Activated T-helper 1 cell treated with Interleukin-2 at 50 U/mL for 16 hours (primary cell): ENCODE data around the gene SLC25A33.
"Not testable (repeated sequence)": the region's sequence is repeated elsewhere in the genome, so short reads cannot be mapped to it uniquely, and the experiment has no call there.

ENCODE experiments used
- DNase-seq: peaks from one replicate; pipeline ENCODE4 v3.0.0-alpha.2; 2020; ENCODE audit warnings: low read depth

The SLC25A33 gene, protein sequence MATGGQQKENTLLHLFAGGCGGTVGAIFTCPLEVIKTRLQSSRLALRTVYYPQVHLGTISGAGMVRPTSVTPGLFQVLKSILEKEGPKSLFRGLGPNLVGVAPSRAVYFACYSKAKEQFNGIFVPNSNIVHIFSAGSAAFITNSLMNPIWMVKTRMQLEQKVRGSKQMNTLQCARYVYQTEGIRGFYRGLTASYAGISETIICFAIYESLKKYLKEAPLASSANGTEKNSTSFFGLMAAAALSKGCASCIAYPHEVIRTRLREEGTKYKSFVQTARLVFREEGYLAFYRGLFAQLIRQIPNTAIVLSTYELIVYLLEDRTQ

DNA sequence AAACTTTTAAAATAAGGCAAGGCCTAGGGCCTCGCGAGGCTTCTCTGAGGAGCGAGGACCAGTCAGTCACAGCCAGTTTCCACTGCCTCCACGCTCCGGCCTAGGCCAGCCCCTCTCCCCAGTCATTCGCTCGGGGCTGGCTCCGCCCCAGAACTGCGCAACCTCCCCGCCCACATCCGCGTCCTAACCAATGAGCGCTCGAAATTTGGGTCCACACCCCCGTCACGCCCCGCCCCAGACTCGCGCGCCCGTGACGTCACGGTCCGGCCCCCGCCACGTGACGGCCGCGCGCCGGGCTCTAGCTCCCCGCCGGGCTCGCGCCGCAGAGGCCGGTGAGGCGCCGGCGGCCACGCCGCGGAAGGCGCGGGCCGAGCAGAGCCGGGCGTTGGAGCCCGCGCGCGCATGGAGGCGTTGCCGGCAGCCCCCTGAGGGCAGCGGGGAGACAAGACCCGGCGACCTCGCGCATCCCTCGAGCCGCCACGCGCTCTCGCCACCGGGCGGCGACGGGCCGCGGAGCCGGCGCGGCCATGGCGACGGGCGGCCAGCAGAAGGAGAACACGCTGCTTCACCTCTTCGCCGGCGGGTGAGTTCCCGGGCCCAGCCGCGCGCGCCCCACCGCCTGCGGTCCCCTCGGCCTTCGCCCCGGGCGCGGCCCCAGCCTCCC lies at the start of gene SLC25A33:
Gene SLC25A33 (plus strand): TSS at position 301 of the 664 bp plus-strand sequence. CDS start 227 bp downstream, at position 528.
- DNase-seq, result peak; percentile 92

DNA sequence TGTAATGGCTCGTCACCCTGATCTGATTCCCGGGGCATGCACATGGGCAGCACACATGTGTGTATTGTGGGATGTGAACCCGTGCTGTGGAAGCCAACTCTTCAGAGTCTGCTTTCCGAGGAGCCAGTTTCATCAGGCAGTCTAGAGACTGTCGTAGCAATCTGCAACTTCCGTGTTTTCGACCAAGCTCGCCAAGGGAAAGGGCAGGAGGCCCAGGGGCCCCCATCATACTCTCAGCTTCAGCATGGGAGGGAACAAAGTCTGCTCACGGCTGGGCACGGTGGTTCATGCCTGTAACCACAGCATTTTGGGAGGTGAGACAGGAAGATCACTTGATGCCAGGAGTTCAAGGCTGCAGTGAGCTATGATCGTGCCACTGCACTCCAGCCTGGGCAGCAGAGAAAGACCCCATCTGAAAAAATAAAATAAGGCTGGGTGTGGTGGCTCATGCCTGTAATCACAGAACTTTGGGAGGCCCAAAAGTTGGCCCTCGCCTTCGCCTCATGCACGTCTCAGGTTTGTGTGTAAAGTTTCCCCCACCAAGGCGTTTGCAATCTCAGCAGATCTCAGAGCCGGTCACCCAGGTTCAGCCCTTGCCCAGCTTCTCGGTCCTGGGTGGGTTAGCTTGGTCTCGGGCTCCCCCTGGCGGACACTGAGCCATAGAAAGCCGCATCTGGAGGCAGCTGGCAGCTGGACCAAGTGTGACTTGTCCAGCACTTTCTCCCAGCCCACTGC lies 48.5 kb upstream of the SLC25A33 start:
- DNase-seq, result peak; percentile 66

DNA sequence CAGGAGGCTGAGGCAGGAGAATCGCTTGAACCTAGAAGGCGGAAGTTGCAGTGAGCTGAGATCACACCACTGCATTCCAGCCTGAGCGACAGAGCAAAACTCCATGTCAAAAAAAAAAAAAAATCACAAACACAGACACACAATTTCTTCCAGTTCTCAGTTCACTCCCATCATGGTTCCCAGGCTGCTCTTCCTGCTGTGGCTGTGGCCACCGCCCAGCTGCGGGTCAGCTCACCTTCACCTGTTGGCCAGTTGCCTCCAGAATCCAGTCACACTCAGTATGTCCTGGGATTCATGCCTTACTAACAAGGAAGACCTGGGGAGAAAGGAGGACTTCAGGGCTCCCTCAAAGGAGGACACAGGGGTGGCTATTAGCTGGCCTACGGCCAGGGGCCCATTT lies 45.9 kb upstream of the SLC25A33 start:
- no peak for DNase-seq

DNA sequence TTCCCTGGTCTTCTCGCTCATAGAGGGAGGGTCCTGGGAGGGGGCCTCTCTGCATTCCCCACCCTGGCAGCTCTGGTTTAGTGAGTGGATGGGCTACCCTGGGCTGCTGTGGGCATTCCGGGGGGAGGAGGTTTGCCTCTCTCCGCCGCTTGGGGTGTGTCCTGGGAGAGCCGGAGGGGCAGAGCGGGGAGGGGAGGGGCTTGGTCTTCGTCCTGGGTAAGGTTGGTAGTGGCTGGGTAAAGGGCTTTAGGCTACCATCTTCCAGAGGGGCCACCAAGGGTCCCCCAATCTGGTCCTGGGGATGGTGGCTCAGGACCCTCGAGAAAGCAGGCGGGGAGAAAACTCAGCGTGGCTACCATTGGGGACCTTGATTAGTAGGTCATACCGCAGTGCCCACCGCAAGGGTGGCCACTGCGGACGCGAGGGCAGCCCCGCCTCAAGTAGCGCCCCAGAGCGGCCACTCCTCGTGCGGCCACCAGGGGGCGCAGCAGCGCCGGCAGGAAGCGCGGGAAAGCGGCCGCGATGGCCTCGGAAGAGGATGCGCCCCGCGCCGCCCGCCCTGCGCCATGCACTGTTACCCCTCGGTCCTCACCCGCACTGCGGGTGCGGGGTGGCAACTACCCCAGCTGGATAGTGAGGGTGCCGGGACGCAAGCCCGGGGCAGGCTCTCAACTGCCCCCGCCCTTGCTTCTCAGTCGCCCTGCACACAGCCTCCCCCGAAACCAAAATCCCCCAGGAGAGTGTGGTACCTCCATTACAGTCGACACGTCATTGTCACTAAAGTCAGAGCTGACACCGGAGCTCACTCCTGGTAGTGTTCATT lies 44.1 kb upstream of the SLC25A33 start:
- DNase-seq, result peak; percentile 51

DNA sequence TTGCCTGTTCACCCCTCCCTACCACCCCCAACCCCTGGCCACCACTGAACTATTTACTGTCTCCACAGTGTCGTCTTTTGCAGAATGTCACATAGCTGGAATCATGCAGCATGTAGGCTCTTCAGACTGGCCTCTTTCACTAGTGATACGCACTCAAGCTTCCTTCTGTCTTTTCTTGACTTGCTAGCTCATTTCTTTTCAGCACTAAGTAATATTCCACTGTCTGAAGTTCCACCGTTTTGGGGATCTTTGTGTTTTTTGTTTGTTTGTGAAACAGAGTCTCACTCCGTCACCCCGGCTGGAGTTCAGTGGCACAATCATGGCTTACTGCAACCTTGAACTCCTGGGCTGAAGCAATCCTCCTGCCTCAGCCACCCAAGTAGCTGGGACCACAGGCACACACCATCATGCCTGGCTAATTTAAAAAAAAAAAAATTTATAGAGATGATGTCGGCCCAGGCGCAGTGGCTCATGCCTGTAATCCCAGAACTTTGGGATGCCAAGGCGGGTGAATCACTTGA lies 43.4 kb upstream of the SLC25A33 start:
- DNase-seq, result no peak

DNA sequence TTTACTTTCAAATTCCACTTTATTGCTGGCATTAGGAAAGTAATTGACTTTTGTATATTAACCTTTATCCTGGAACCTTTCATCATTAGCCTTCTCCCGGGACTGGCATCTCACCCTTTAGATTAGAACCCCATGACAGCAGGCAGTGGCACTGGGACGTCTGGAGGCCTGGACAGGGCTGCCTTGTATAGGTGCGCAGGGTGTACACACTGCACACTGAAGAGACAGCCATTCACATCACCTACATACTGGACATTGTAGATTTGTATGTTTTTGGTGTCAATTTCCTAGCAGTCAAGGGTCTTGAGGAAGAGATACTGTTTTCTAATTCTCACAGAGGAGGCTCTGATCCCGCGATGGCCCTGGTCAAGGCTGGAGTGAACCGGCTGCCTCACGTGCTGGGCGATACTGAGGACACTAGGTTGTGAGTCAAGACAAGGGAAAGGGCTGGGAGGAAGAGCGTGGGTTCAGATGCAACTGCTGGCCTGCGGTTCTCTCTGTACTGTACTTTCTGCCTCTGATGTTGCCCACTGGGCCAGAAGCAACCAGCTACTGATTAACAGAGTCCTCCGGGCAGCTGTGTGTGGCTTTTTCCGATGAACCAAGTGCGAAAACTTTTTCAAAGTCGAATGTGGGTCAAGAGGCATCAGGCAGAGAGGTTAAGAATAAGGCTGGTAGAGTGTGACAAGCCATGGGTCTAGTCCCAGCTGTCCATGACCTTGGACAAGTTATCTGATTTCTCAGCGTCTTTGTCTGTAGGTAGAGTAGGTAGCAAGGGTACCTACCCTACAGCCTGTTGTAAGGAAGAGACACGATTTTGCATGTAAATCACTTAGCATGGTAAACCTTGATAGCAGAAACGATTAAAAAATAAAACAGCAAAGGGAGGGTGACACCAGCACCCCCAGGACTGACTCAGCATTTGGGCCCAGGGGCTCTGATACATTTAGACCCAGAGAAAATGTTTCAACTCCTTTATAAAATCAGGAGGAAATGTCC lies 38.2 kb upstream of the SLC25A33 start:
- no peak for DNase-seq

DNA sequence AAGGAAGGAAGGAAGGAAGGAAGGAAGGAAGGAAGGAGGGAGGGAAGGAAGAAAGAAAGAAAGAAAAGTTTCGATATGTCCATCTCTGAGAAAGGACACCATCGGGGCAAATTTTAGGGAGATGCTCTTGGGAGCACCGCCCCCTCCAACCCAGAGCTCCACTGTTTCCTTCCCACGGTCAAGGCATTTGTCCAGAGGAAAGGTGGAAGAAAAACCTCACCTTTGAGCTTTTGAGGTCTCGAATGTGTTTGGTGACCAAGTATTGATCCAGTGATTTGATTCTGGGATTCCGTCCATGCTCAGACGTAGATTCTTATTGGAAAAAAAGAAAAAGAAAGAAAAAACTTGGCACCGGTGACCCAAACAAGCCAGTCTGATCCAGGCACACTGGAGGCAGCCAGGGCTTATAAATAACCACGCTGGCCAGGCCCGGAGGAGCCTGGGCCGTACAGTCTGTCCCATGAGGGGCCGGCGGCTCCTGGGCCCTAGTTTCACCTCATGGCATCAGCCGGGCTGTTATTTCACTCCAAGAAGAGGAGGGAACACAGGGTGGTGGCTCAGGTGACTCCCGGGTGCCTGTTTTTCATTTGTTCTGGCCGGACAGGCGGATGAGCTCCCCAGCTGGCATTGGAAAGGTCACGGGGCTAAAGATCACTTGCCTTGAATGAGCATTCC lies 36.1 kb upstream of the SLC25A33 start:
- no peak for DNase-seq

DNA sequence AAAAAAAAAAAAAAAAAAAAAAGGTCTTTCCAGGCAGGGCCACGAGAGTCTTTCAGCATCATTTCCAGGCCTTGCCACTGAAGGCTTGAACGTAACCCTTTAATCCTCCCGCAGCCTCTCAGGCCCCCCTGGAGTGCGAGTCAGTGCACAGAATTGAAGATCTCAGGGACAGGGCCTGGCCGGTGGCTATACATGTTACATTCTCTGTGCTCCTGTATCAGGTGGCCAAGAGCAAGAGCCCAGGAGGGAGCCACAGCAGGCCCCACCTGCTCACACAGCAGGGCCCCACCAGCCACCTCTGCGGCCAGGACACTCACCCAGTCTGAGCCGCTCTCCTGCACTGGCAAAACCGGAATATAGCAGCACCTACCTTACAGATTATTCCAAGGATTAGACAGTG lies 34.1 kb upstream of the SLC25A33 start:
- no peak for DNase-seq

DNA sequence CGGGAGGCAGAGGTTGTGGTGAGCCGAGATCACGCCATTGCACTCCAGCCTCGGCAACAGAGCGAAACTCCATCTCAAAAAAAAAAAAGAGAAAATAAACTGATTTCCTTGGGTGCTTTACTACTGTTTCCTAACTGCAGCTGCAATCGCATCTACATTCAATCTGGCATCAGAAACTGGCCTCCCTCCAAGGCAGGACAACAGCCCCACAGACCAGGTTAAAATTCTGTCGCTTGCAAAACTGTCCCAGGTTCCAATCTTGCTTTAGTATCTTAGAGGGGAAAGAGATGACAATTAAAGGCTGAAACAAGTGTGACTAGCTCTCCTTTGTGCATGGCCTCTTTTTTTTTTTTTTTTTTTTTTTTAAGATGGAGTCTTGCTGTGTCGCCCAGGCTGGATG lies 32.4 kb upstream of the SLC25A33 start:
- DNase-seq, result no peak

DNA sequence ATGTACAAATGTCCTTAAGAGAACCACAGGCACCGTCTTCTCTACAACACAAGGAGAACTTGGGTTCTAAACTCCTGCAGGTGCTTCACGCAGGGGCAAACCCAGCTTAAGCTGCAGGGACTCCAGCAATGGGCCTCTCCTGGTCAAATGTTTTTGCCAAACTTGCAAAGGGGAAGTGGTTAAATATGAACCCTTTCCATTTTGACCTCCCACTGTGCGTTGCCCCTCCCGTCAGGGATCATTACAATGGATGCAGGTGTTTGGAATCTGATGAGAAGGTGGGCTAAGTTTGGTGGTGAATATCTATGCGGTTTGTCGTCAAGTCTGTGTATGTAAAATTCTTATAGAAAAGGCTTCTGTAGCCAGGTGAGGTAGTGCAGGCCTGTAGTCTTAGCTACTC lies 29.1 kb upstream of the SLC25A33 start:
- no peak for DNase-seq

DNA sequence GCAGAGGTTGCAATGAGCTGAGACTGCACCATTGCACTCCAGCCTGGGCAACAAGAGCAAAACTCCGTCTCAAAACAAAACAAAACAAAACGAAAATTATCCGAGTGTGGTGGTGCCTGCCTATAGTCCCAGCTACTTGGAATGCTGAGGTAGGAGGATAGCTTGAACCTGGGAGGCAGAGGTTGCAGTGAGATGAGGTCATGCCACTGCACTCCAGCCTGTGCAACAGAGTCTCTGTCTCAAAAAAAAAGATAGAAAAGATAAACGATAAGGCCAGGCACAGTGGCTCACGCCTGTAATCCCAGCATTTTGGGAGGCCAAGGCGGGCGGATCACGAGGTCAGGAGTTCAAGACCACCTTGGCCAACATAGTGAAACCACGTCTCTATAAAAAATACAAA lies 23.7 kb upstream of the SLC25A33 start:
- DNase-seq, result not testable (repeated sequence)

DNA sequence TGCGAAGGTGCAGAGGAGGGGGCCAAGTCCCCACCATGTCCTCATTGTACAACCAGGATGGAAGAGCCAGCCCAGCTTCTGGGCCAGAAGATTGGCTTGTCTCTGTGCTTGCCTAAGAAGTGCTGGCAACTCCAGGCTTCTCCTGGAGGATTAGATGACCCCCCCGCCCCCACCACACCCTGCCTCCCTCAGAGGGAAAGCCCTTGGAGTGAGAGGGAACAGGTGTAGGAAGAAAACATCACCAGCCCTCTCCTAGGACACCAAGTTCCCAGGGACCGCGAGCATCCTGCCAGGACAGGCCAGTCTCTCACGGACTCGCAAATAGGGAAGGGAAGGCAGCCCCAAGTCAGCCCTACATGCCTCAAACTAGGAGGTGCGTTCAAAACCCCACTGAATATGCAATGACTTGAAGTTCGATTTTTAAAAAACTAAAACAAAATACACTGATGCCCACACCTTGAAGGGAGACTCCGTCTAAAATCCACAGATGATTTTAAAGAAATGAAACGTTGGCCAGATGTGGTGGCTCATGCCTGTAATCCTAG lies 20.7 kb upstream of the SLC25A33 start:
- DNase-seq, result no peak

DNA sequence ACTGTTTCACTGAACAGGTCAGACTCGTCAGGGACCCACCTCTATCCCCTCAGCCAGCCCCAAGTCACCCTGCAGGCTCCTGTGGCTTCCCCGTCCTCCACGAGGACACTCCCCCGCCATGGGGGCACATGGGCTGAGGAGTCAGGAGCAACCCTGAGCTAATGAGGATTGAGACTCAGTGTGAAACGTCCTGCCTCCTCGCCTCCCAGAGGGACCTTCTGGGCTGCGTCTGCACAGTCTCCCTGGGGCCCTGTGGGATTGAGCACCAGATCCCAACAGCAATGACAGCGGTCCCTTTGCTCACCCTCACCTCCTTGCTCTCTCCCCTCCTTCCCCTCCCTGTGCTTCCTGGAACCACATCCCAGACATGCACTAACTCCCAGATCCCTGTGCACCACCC lies 18.9 kb upstream of the SLC25A33 start:
- no peak for DNase-seq

DNA sequence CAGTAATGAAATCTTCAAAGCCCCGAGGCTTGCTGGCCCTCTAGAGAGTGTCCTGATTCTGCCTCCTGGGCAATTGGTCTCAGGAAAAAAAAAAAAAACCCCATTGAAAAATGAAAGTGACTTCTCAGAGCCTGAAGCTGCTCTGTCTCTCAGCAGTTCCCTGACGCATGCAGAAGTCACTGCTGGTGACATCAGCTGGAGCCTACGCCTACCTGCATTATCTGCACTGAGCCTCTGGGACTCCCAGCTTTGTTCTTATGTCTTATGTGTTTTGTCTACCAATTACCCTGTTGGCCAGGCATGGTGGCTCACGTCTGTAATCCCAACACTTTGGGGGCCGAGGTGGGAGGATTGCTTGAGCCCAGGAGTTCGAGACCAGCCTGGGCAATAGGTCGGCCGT lies 10.1 kb upstream of the SLC25A33 start:
- no peak for DNase-seq

DNA sequence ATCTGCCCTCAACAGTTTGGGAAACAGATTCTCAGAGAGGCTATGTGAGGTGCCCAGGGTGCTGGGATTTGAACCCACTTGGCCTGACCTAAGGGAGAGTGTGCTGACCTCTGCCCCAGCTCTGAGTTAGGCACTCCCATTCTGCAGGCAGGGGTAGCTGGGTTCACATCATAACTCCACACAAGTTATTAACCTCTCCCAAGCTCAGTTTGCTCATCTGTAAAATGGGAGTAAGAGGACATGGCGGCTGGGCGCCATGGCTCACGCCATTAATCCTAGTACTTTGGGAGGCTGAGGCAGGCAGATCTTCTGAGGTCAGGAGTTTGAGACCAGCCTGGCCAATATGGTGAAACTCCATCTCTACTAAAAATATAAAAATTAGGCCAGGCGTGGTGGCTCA lies 8.9 kb upstream of the SLC25A33 start:
- no peak for DNase-seq

DNA sequence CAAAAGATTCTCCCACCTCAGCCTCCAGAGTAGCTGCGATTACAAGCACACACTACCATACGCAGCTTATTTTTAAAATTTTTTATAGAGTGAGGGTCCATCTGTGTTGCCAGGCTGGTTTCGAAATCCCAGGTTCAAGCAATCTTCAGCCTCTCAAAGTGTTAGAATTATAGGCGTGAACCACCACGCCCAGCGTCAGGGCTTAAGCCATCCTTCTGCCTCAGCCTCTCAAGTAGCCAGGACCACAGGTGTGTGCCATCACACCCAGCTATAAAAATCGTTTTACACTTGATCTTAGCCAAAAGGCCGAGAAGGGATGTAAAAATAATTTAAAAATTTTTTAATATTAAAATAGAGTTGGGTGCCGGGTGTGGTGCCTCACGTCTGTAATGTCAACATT lies 4.3 kb upstream of the SLC25A33 start:
- no peak for DNase-seq

DNA sequence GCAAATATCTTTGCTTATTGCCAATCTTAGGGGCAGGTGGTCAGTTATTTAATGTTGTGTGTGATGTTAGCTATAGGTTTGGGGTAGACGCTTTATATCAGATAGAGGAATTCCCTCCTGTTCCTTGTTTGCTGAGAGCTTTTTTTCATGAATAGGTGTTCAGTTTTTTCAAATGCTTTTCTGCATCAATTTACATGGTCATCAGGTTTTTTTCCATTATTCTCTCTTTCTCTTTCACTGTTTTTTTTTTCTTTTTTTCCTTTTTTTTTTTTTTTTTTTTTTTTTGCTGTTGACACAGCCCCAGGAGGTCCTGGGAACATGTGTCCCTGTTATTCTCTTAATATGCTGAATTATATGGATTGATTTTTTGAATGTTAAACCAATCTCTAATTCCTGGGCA lies 3.0 kb upstream of the SLC25A33 start:
- DNase-seq, result no peak

DNA sequence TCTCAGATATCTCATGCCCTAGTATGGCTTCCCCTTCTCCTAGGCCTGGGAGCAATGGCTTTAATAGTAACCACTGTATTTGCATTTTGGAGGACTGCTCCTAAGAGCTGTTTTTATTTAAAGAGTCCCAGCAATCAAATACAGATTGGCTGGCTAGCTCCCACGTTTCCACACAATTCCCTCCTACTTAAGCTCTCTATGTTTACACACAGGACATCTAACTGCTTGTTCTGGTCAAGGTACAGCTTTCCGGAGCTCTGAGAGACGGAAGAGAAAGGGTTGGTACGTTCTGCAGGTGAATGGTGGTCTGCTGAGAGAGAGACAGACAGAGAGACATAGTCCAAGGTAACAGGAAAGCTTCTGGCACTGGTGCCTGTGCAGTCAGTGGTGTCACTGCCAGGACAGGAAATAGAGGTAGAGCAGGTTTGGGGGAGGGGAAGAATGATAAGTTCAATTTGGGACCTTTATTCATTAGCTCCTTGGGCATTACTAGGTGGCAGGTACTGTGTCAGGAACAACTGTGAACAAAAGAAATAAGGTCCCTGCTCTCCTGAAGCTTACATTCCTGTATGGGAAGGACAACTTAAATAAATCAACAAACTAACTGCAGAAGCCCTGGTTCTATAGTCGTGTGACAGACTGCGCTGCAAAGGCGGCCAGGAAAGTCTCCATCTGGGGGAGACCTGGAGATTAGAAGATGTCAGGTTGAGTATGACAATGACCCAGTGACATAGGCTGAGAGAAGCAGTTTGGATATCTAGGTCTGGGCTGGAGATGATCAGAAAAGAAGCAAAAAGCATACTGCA lies 1.2 kb upstream of the SLC25A33 start:
- DNase-seq, result no peak

DNA sequence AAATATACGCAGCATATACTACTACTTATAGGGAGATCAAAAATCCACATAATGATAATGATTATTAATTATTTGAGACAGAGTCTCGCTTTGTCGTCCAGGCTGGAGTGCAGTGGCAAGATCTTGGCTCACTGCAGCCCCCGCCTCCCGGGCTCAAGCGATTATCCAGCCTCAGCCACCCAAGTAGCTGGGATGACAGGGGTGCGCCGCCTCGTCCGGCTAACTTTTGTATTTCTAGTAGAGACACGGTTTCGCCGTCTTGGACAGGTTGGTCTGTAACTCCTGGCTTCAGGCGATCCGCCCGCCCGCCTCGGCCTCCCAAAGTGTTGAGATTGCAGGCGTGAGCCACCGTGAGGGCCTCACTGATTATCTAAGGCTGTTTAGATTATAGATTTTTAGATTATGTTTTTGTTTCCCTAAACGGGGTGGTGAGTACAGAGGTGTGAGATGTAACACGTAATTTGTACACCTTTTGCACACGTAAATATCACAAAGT lies 548 bp upstream of the SLC25A33 start:
- no peak for DNase-seq
